PC-9 (cell line): ENCODE measurements around the gene CES3. TPM values are rescaled to one million over a fixed set of nuclear protein-coding genes. Genes with fewer than 3 reads are reported as not detected.
"Not testable (repeated sequence)": the region's sequence is repeated elsewhere in the genome, so short reads cannot be mapped to it uniquely, and the experiment has no call there.

ENCODE experiments used
- BruUV-seq: library from RNA; stranded (reverse); fragments of 400-500 nt; replicated peaks from 2 replicates; lab custom pipeline; 2021; lab: Mats Ljungman, UMichigan
- CTCF ChIA-PET: fragments of 300-600 bp; sonication (Branson Sonifier 250); formaldehyde crosslinking; loops from one replicate; lab custom pipeline; 2022; ENCODE audit warnings: antibody characterized with exemption; lab: Charles Lee
- POLR2A ChIA-PET: fragments of 300-600 bp; sonication (Branson Sonifier 250); formaldehyde crosslinking; loops from one replicate; lab custom pipeline; 2022; ENCODE audit warnings: antibody characterized with exemption; ENCODE audit not compliant: unreplicated experiment; lab: Charles Lee
- DNase-seq, 2 experiments: peaks; one replicate each; pipeline versions ENCODE4 v3.0.0 to v3.0.0-alpha.2; 2015 to 2022; ENCODE audit warnings: mixed read lengths in 1 of 2
- H2AFZ ChIP-seq: fragments of 200-600 bp; sonication (generic); 2 replicates; pipeline ENCODE4 v1.8.1; 2017; ENCODE audit warnings: antibody characterized with exemption
- H3F3A ChIP-seq: fragments of 200-600 bp; sonication (generic); 2 replicates; pipeline ENCODE4 v1.8.1; 2017; ENCODE audit warnings: antibody characterized with exemption, mild to moderate bottlenecking, low read depth; ENCODE audit not compliant: insufficient read depth
- H3K27ac ChIP-seq: fragments of 200-600 bp; sonication (generic); 2 replicates; pipeline ENCODE4 v1.6.1; 2016; ENCODE audit warnings: mixed run types
- H3K27me3 ChIP-seq: fragments of 200-600 bp; sonication (generic); 2 replicates; pipeline ENCODE4 v1.6.1; 2016; ENCODE audit warnings: low read depth, mixed run types; ENCODE audit not compliant: insufficient read depth
- H3K36me3 ChIP-seq: fragments of 200-600 bp; sonication (generic); 2 replicates; pipeline ENCODE4 v1.6.1; 2016; ENCODE audit warnings: low read depth, mixed run types
- H3K4me1 ChIP-seq: fragments of 200-600 bp; sonication (generic); replicated peaks from 2 replicates; pipeline ENCODE4 v1.6.1; 2016; ENCODE audit warnings: mixed run types; ENCODE audit not compliant: insufficient read depth
- H3K4me2 ChIP-seq: fragments of 200-600 bp; sonication (generic); 2 replicates; pipeline ENCODE4 v1.6.1; 2017; ENCODE audit warnings: mixed run types
- H3K4me3 ChIP-seq: fragments of 200-600 bp; sonication (generic); 2 replicates; pipeline ENCODE4 v1.6.1; 2016; ENCODE audit warnings: mixed run types
- H3K79me2 ChIP-seq: fragments of 200-600 bp; sonication (generic); 2 replicates; pipeline ENCODE4 v1.6.1; 2017; ENCODE audit warnings: low read depth, mixed run types
- H3K9me2 ChIP-seq: fragments of 200-600 bp; sonication (generic); 2 replicates; pipeline ENCODE4 v1.8.1; 2017; ENCODE audit warnings: mild to moderate bottlenecking; ENCODE audit not compliant: insufficient read depth
- H3K9me3 ChIP-seq: fragments of 200-600 bp; sonication (generic); 2 replicates; pipeline ENCODE4 v1.8.1; 2016; ENCODE audit warnings: low read depth; ENCODE audit not compliant: insufficient read depth
- H4K20me1 ChIP-seq: fragments of 200-600 bp; sonication (generic); 2 replicates; pipeline ENCODE4 v1.8.1; 2017; ENCODE audit not compliant: insufficient read depth
- EZH2 ChIP-seq: fragments of 200-600 bp; sonication (generic); IDR thresholded peaks from 2 replicates; pipeline ENCODE4 v1.8.0; 2017; ENCODE audit warnings: antibody characterized with exemption, low read depth
- intact Hi-C: fragments of 100-400 bp; cut with micrococcal nuclease; formaldehyde crosslinking; loops from one replicate; pipeline ENCODE4 v1.10.0; 2022; ENCODE audit not compliant: unreplicated experiment
- total RNA-seq: library from RNA; stranded (reverse); gene quantifications from 2 replicates; pipeline ENCODE4 v1.2.3, GENCODE V29; 2021
- TF ChIP-seq, protein P1 (sequence below): fragments of 200-600 bp; sonication (generic); conservative IDR thresholded peaks from 2 replicates; pipeline ENCODE4 v1.6.1; 2017; ENCODE audit warnings: mixed run types, antibody characterized with exemption, mild to moderate bottlenecking, moderate library complexity

Gene CES3
- total RNA-seq, 1 experiment from 2014 or later, result 9.1 TPM

- BruUV-seq, result not testable (repeated sequence)
Measured at GRCh38 chr16:66956154-66956457, 5.0 kb upstream of the CES3 start.

GRCh38 chr16:66958857-66959703 is 2.0 kb upstream of the CES3 start:
- no peaks in the 10 kb centered on the region for H3K27me3 ChIP-seq
- no peak overlapping the region for H3K27ac ChIP-seq
- CTCF ChIA-PET, result interaction anchor here (0.6 kb wide), 3 partner anchors 171 to 1261 kb away, joined by 3 to 6 read pairs (median 5); no protein-coding TSS in a partner anchor
- no peaks in the 10 kb centered on the region for H3K36me3 ChIP-seq
- no peaks in the 10 kb centered on the region for H4K20me1 ChIP-seq
- H3K4me3 ChIP-seq, result no peak overlapping the region
- H3F3A ChIP-seq, result no peaks in the 10 kb centered on the region
- TF ChIP-seq EZH2, result no peak
- TF ChIP-seq, protein P1, sequence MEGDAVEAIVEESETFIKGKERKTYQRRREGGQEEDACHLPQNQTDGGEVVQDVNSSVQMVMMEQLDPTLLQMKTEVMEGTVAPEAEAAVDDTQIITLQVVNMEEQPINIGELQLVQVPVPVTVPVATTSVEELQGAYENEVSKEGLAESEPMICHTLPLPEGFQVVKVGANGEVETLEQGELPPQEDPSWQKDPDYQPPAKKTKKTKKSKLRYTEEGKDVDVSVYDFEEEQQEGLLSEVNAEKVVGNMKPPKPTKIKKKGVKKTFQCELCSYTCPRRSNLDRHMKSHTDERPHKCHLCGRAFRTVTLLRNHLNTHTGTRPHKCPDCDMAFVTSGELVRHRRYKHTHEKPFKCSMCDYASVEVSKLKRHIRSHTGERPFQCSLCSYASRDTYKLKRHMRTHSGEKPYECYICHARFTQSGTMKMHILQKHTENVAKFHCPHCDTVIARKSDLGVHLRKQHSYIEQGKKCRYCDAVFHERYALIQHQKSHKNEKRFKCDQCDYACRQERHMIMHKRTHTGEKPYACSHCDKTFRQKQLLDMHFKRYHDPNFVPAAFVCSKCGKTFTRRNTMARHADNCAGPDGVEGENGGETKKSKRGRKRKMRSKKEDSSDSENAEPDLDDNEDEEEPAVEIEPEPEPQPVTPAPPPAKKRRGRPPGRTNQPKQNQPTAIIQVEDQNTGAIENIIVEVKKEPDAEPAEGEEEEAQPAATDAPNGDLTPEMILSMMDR, result no peak
- H3K4me2 ChIP-seq, result no peak overlapping the region
- H3K79me2 ChIP-seq, result no peaks in the 10 kb centered on the region
- no TSS peak for BruUV-seq
- H3K9me3 ChIP-seq, result no peaks in the 10 kb centered on the region
- no peaks in the 10 kb centered on the region for H3K9me2 ChIP-seq
- no peaks in the 10 kb centered on the region for H3K4me1 ChIP-seq
- no peak overlapping the region for H2AFZ ChIP-seq
- no peak for DNase-seq
- intact Hi-C loops, result no loop called here
- POLR2A ChIA-PET, result no interaction called here

More at GRCh38 chr16:66956154-66956457, 5.0 kb upstream of the CES3 start:
- H3K4me3 ChIP-seq, H3K4me1 ChIP-seq, H3K27me3 ChIP-seq, H3K27ac ChIP-seq, H4K20me1 ChIP-seq, H3K9me2 ChIP-seq, H3K36me3 ChIP-seq, intact Hi-C loops, DNase-seq, H2AFZ ChIP-seq, H3K9me3 ChIP-seq, H3K79me2 ChIP-seq, H3F3A ChIP-seq, H3K4me2 ChIP-seq, CTCF ChIA-PET, POLR2A ChIA-PET: not testable (repeated sequence)

GRCh38 chr16:66959704-66960161 is 1.3 kb upstream of the CES3 start:
- H3K4me3 ChIP-seq, result no peak overlapping the region
- intact Hi-C loops, result no loop called here
- H3K27me3 ChIP-seq, result no peaks in the 10 kb centered on the region
- H3F3A ChIP-seq, result no peaks in the 10 kb centered on the region
- H3K4me1 ChIP-seq, result no peaks in the 10 kb centered on the region
- H3K36me3 ChIP-seq, result no peaks in the 10 kb centered on the region
- ChIA-PET CTCF (no interaction called here), POLR2A (no interaction called here)
- no peak overlapping the region for H2AFZ ChIP-seq
- no peak for TF ChIP-seq EZH2
- TF ChIP-seq, protein P1, result no peak
- no peaks in the 10 kb centered on the region for H3K79me2 ChIP-seq
- H3K9me2 ChIP-seq, result no peaks in the 10 kb centered on the region
- no peak overlapping the region for H3K27ac ChIP-seq
- no peak for DNase-seq
- H4K20me1 ChIP-seq, result no peaks in the 10 kb centered on the region
- H3K4me2 ChIP-seq, result no peak overlapping the region
- BruUV-seq, result no TSS peak
- no peaks in the 10 kb centered on the region for H3K9me3 ChIP-seq
